ENCODE data around the gene EXOG.

The EXOG gene

GRCh38 chr3:38560996-38561717, 65.0 kb downstream of the EXOG start:
- DNase-seq (ENCODE audit: low spot score): no peak
- no peak for TF ChIP-seq CTCF (IDR thresholded peaks at IDR 0.05; ENCODE audit: extremely low read depth, missing control alignments)

- no peak for DNase-seq (ENCODE audit: low spot score)
- no peak for TF ChIP-seq CTCF (IDR thresholded peaks at IDR 0.05; ENCODE audit: extremely low read depth, missing control alignments)
Measured at GRCh38 chr3:38561746-38562466, 65.8 kb downstream of the EXOG start.

- no peak for DNase-seq (ENCODE audit: low spot score)
- no peak for TF ChIP-seq CTCF (IDR thresholded peaks at IDR 0.05; ENCODE audit: extremely low read depth, missing control alignments)
Measured at GRCh38 chr3:38562467-38562925, 66.4 kb downstream of the EXOG start.

GRCh38 chr3:38563070-38563885, 67.1 kb downstream of the EXOG start:
- TF ChIP-seq CTCF (IDR thresholded peaks at IDR 0.05; ENCODE audit: extremely low read depth, missing control alignments): no peak
- no peak for DNase-seq (ENCODE audit: low spot score)

- no peak for DNase-seq (ENCODE audit: low spot score)
Measured at GRCh38 chr3:38563886-38564270, 67.7 kb downstream of the EXOG start.

GRCh38 chr3:38564631-38565338, 68.6 kb downstream of the EXOG start:
- no peak for DNase-seq (ENCODE audit: low spot score)
- TF ChIP-seq CTCF (IDR thresholded peaks at IDR 0.05; ENCODE audit: extremely low read depth, missing control alignments): no peak

More at GRCh38 chr3:38563886-38564270, 67.7 kb downstream of the EXOG start:
- TF ChIP-seq CTCF (IDR thresholded peaks at IDR 0.05; ENCODE audit: extremely low read depth, missing control alignments): no peak

Measured in GM20000 (cell line).